Measurements from ENCODE around the gene NUAK1. TPM values are rescaled to one million over a fixed set of nuclear protein-coding genes. Genes with fewer than 3 reads are reported as not detected.

Gene NUAK1
- total RNA-seq (2022), result 8.0 and 14.3 TPM in 2 replicates
- Bru-seq, nascent RNA, result percentile 60 among the genes with signal in this experiment
- percentile 55 among the genes with signal in this experiment for BruChase-seq, experiment 1, labeled RNA remaining after a 6-hour chase
- percentile 67 among the genes with signal in this experiment for BruChase-seq, experiment 2, labeled RNA remaining after a 2-hour chase
- long read RNA-seq, partial matches to known transcripts, result 0 of 7 reads
- long read RNA-seq, other reads (novel, unspliced or antisense), result 7 of 7 reads

- DNase-seq, result peak; percentile 80
- H3K9me3 Mint-ChIP-seq (ENCODE audit: low read depth, unreplicated experiment), result no peaks in the 10 kb centered on the region
- no peak for TF ChIP-seq CTCF (IDR thresholded peaks at IDR 0.05; ENCODE audit: unreplicated experiment)
- H3K4me3 Mint-ChIP-seq (ENCODE audit: low read depth, unreplicated experiment), result peak within 1 kb of the TSS; percentile 78
- peaks cover 32% of the 10 kb centered on the region for H3K36me3 Mint-ChIP-seq (ENCODE audit: insufficient read depth, unreplicated experiment)
- H3K27me3 Mint-ChIP-seq (ENCODE audit: unreplicated experiment), result no peaks in the 10 kb centered on the region
- BruUV-seq (replicated peaks), result no TSS peak
- H3K4me1 Mint-ChIP-seq (ENCODE audit: low read depth, unreplicated experiment), result peaks cover 56% of the 10 kb centered on the region
- intact Hi-C loops (cut with micrococcal nuclease; ENCODE audit: unreplicated experiment), result loop anchor here (5.0 kb wide), 2 partner anchors 83 to 577 kb away; no protein-coding TSS in a partner anchor
- peak within 1 kb of the TSS; percentile 75 for H3K27ac Mint-ChIP-seq (ENCODE audit: unreplicated experiment)
- CTCF ChIA-PET, result interaction anchor here (0.8 to 4.2 kb wide), 4 partner anchors 10 to 718 kb away, joined by 3 to 26 read pairs (median 4); no protein-coding TSS in a partner anchor
Observed at GRCh38 chr12:106138633-106139421, at the start of gene NUAK1. NUAK1 (minus strand) TSS chr12:106138954; CDS start chr12:106138653, 301 bp downstream.

GRCh38 chr12:106188256-106188655 is 49.5 kb upstream of the NUAK1 start:
- H3K4me1 Mint-ChIP-seq (ENCODE audit: low read depth, unreplicated experiment), result peaks cover 8% of the 10 kb centered on the region
- intact Hi-C loops (cut with micrococcal nuclease; ENCODE audit: unreplicated experiment), result no loop called here

DNA sequence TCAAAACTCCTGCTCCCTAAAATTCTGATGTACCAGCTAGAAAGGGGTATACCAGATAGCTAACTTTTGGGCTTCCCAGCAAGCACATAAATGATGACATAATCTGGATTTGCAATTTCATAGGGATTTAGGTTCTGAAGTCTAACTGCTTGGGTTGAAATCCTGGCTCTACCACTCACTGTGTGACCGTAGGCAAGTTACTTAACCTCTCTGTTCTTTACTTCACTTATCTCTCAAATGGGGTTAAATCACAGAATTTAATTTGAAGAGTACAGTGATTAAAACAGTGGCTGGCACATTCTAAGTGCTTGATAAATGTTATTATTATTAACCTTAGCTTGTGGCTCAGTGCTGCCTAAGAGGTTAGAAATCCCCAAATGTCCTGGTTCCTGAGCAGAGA is 49.1 kb upstream of the NUAK1 start:
- no peak overlapping the region for H3K4me3 Mint-ChIP-seq (ENCODE audit: low read depth, unreplicated experiment)
- H3K36me3 Mint-ChIP-seq (ENCODE audit: insufficient read depth, unreplicated experiment), result no peaks in the 10 kb centered on the region
- no peak for DNase-seq
- BruUV-seq (replicated peaks), result no TSS peak
- no peak for TF ChIP-seq CTCF (IDR thresholded peaks at IDR 0.05; ENCODE audit: unreplicated experiment)
- CTCF ChIA-PET, result interaction anchor here (1.4 kb wide), 1 partner anchor 12 kb away, joined by 5 read pairs; no protein-coding TSS in a partner anchor
- no peak overlapping the region for H3K27ac Mint-ChIP-seq (ENCODE audit: unreplicated experiment)
- intact Hi-C loops (cut with micrococcal nuclease; ENCODE audit: unreplicated experiment), result no loop called here
- no peaks in the 10 kb centered on the region for H3K9me3 Mint-ChIP-seq (ENCODE audit: low read depth, unreplicated experiment)
- H3K27me3 Mint-ChIP-seq (ENCODE audit: unreplicated experiment), result peaks cover 38% of the 10 kb centered on the region
- H3K4me1 Mint-ChIP-seq (ENCODE audit: low read depth, unreplicated experiment), result peaks cover 8% of the 10 kb centered on the region

More at GRCh38 chr12:106188256-106188655, 49.5 kb upstream of the NUAK1 start:
- Mint-ChIP-seq H3K36me3 (ENCODE audit: insufficient read depth, unreplicated experiment) (no peaks in the 10 kb centered on the region), H3K27me3 (ENCODE audit: unreplicated experiment) (peaks cover 38% of the 10 kb centered on the region), H3K4me3 (ENCODE audit: low read depth, unreplicated experiment) (no peak overlapping the region), H3K9me3 (ENCODE audit: low read depth, unreplicated experiment) (no peaks in the 10 kb centered on the region), H3K27ac (ENCODE audit: unreplicated experiment) (no peak overlapping the region)
- TF ChIP-seq CTCF (IDR thresholded peaks at IDR 0.05; ENCODE audit: unreplicated experiment), result no peak
- no peak for DNase-seq
- BruUV-seq (replicated peaks), result no TSS peak
- CTCF ChIA-PET, result no interaction called here

GRCh38 chr12:106187155-106187789 is 48.5 kb upstream of the NUAK1 start:
- intact Hi-C loops (cut with micrococcal nuclease; ENCODE audit: unreplicated experiment), result no loop called here
- CTCF ChIA-PET, result interaction anchor here (0.6 to 1.4 kb wide), 3 partner anchors 11 to 1383 kb away, joined by 3 to 5 read pairs (median 3); no protein-coding TSS in a partner anchor

More at GRCh38 chr12:106187155-106187789, 48.5 kb upstream of the NUAK1 start:
- BruUV-seq (replicated peaks), result no TSS peak
- no peak for DNase-seq
- Mint-ChIP-seq H3K27ac (ENCODE audit: unreplicated experiment) (no peak overlapping the region), H3K27me3 (ENCODE audit: unreplicated experiment) (peaks cover 38% of the 10 kb centered on the region), H3K36me3 (ENCODE audit: insufficient read depth, unreplicated experiment) (no peaks in the 10 kb centered on the region), H3K9me3 (ENCODE audit: low read depth, unreplicated experiment) (no peaks in the 10 kb centered on the region), H3K4me3 (ENCODE audit: low read depth, unreplicated experiment) (no peak overlapping the region), H3K4me1 (ENCODE audit: low read depth, unreplicated experiment) (peaks cover 8% of the 10 kb centered on the region)
- no peak for TF ChIP-seq CTCF (IDR thresholded peaks at IDR 0.05; ENCODE audit: unreplicated experiment)

All from Calu3 (cell line).